IMR-90 (cell line): ENCODE data around the gene PITRM1.

Source experiments
- BHLHE40 ChIP-seq: fragments of 150-350 bp; IDR thresholded peaks from 2 replicates; pipeline ENCODE4 v1.6.1; 2016; ENCODE audit warnings: mild to moderate bottlenecking, low read depth, low read length
- CEBPB ChIP-seq: IDR thresholded peaks from 2 replicates; pipeline ENCODE4 v1.6.1; 2012; ENCODE audit warnings: low read depth, low read length, improper control_type of control experiment
- FOS ChIP-seq: fragments of 150-350 bp; IDR thresholded peaks from 2 replicates; pipeline ENCODE4 v1.6.1; 2016; ENCODE audit warnings: low read depth, low read length
- MAFK ChIP-seq: IDR thresholded peaks from 2 replicates; pipeline ENCODE4 v1.6.1; 2012; ENCODE audit warnings: low read depth, low read length, improper control_type of control experiment
- MAZ ChIP-seq: IDR thresholded peaks from 2 replicates; pipeline ENCODE4 v1.6.1; 2012; ENCODE audit warnings: low read depth, mild to moderate bottlenecking, low read length, improper control_type of control experiment, moderate library complexity, borderline replicate concordance
- MXI1 ChIP-seq: IDR thresholded peaks from 2 replicates; pipeline ENCODE4 v1.6.1; 2012; ENCODE audit warnings: low read depth, mild to moderate bottlenecking, low read length, moderate library complexity, borderline replicate concordance
- POLR2A ChIP-seq: IDR thresholded peaks from 2 replicates; pipeline ENCODE4 v1.6.1; 2012; ENCODE audit warnings: mild to moderate bottlenecking, low read depth, low read length
- RAD21 ChIP-seq: IDR thresholded peaks from 2 replicates; pipeline ENCODE4 v1.6.1; 2012; ENCODE audit warnings: low read length, improper control_type of control experiment
- RCOR1 ChIP-seq: IDR thresholded peaks from 2 replicates; pipeline ENCODE4 v1.6.1; 2012; ENCODE audit warnings: mild to moderate bottlenecking, low read length, improper control_type of control experiment; ENCODE audit not compliant: insufficient replicate concordance
- SMC3 ChIP-seq: fragments of 150-350 bp; IDR thresholded peaks from 2 replicates; pipeline ENCODE4 v1.6.1; 2016; ENCODE audit warnings: low read depth, mild to moderate bottlenecking, antibody characterized with exemption, low read length, moderate library complexity
- TF ChIP-seq, protein P1 (sequence below): conservative IDR thresholded peaks from 2 replicates; pipeline ENCODE4 v1.5.1; 2012; ENCODE audit warnings: mild to moderate bottlenecking, low read depth, low read length, improper control_type of control experiment
- TF ChIP-seq, protein P2 (sequence below): fragments of 150-350 bp; IDR thresholded peaks from 2 replicates; pipeline ENCODE4 v1.6.1; 2017; ENCODE audit warnings: mild to moderate bottlenecking, antibody characterized with exemption, low read length, low read depth
- TF ChIP-seq, protein P3 (sequence below): fragments of 150-350 bp; IDR thresholded peaks from 2 replicates; pipeline ENCODE4 v1.6.1; 2016; ENCODE audit warnings: low read depth, mild to moderate bottlenecking, low read length, moderate library complexity, borderline replicate concordance

DNA sequence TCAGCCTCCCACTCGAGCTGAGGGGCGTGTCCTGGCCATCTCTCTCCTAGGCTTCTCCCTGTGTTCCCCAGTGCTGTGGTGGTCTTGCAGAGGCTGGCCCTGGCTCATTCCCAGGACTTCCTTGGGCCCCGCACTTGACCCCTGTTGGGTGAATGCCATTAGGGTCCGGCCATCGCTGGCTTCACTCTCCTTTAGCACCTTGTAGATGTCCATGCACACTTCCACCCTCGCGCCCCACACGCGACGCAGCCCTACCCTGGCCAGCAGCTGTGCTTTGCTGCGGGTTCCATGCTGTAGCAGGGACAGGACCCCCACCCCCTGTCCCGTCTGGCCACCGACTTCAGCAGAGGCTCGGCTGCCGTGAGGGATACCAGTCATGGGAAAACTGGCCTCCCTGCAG, 46.3 kb downstream of the PITRM1 start:
- TF ChIP-seq POLR2A (no peak), MAZ (no peak), MAFK (no peak), SMC3 (no peak), CEBPB (no peak), MXI1 (no peak), RCOR1 (no peak), RAD21 (no peak), BHLHE40 (no peak), FOS (no peak)
- TF ChIP-seq, protein P1, sequence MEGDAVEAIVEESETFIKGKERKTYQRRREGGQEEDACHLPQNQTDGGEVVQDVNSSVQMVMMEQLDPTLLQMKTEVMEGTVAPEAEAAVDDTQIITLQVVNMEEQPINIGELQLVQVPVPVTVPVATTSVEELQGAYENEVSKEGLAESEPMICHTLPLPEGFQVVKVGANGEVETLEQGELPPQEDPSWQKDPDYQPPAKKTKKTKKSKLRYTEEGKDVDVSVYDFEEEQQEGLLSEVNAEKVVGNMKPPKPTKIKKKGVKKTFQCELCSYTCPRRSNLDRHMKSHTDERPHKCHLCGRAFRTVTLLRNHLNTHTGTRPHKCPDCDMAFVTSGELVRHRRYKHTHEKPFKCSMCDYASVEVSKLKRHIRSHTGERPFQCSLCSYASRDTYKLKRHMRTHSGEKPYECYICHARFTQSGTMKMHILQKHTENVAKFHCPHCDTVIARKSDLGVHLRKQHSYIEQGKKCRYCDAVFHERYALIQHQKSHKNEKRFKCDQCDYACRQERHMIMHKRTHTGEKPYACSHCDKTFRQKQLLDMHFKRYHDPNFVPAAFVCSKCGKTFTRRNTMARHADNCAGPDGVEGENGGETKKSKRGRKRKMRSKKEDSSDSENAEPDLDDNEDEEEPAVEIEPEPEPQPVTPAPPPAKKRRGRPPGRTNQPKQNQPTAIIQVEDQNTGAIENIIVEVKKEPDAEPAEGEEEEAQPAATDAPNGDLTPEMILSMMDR: no peak
- TF ChIP-seq, protein P2, sequence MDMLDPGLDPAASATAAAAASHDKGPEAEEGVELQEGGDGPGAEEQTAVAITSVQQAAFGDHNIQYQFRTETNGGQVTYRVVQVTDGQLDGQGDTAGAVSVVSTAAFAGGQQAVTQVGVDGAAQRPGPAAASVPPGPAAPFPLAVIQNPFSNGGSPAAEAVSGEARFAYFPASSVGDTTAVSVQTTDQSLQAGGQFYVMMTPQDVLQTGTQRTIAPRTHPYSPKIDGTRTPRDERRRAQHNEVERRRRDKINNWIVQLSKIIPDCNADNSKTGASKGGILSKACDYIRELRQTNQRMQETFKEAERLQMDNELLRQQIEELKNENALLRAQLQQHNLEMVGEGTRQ: no peak
- TF ChIP-seq, protein P3, sequence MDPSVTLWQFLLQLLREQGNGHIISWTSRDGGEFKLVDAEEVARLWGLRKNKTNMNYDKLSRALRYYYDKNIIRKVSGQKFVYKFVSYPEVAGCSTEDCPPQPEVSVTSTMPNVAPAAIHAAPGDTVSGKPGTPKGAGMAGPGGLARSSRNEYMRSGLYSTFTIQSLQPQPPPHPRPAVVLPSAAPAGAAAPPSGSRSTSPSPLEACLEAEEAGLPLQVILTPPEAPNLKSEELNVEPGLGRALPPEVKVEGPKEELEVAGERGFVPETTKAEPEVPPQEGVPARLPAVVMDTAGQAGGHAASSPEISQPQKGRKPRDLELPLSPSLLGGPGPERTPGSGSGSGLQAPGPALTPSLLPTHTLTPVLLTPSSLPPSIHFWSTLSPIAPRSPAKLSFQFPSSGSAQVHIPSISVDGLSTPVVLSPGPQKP: no peak
